K562 (cell line): ENCODE measurements around the gene LAGE3. TPM values are rescaled to one million over a fixed set of nuclear protein-coding genes. Genes with fewer than 3 reads are reported as not detected.

Experiments used
- ATAC-seq: fragments of 200-7000 bp; cut with Tn5 transposase; 3 replicates; pipeline ENCODE4 v1.9.1; 2020; ENCODE audit warnings: moderate library complexity
- BruUV-seq: library from RNA; stranded (reverse); fragments of 400-500 nt; replicated peaks from 2 replicates; lab custom pipeline; 2021; lab: Mats Ljungman, UMichigan
- CTCF ChIA-PET: fragments of 300-600 bp; formaldehyde crosslinking; extraction: SDS; loops from one replicate; lab custom pipeline; 2021; ENCODE audit warnings: low intra/inter-chr PET ratio; lab: Yijun Ruan, JAX
- POLR2A ChIA-PET: fragments of 300-600, 350-650 bp; sonication (Branson Sonifier 250); formaldehyde crosslinking; extraction: SDS; loops from one replicate; lab custom pipeline; 2021; ENCODE audit warnings: antibody characterized with exemption, inconsistent platforms; lab: Yijun Ruan, JAX
- DNase-seq, 4 experiments: peaks; one replicate each; pipeline versions ENCODE4 v3.0.0 to v3.0.0-alpha.2; 2011 to 2018; ENCODE audit warnings: low spot score in 3 of 4, mixed read lengths in 3 of 4; ENCODE audit errors: extremely low read depth in 1 of 4
- FAIRE-seq: peaks from 2 replicates; lab custom pipeline; 2011; peaks lifted over from hg19 to GRCh38; lab: Jason Lieb, UNC
- H2AFZ ChIP-seq: 2 replicates; pipeline ENCODE4 v1.6.0; 2011; ENCODE audit warnings: low read depth, low read length, control low read depth, inconsistent platforms
- H3K27ac ChIP-seq: fragments of 200-600 bp; 3 replicates; pipeline ENCODE4 v1.8.0; 2011; ENCODE audit warnings: low read depth, mild to moderate bottlenecking, control low read depth, inconsistent platforms, low read length, moderate library complexity, mixed read lengths; ENCODE audit errors: extremely low read depth
- H3K27me3 ChIP-seq, 2 experiments: fragments of 300-600 bp in 1 of 2; 2 replicates in 1 of 2; 3 replicates in 1 of 2; pipeline versions ENCODE4 v1.6.0 to v1.8.0; 2011; ENCODE audit warnings: inconsistent platforms in 2 of 2, low read length in 2 of 2, mild to moderate bottlenecking in 1 of 2, mixed read lengths in 1 of 2, moderate library complexity in 1 of 2; ENCODE audit not compliant: control insufficient read depth in 2 of 2, insufficient read depth in 2 of 2
- H3K36me3 ChIP-seq: fragments of 300-600 bp; 3 replicates; pipeline ENCODE4 v1.8.0; 2011; ENCODE audit warnings: mild to moderate bottlenecking, low read length, inconsistent platforms; ENCODE audit not compliant: control insufficient read depth, insufficient read depth
- H3K4me1 ChIP-seq, 2 experiments: fragments of 200-600 bp in 1 of 2; replicated peaks in 1 of 2; 2 replicates in 1 of 2; 3 replicates in 1 of 2; pipeline versions ENCODE4 v1.5.1 to v1.8.0; 2011; ENCODE audit warnings: inconsistent platforms in 2 of 2, low read length in 2 of 2, mild to moderate bottlenecking in 1 of 2, mixed read lengths in 1 of 2, moderate library complexity in 1 of 2; ENCODE audit not compliant: control insufficient read depth in 2 of 2, insufficient read depth in 2 of 2
- H3K4me2 ChIP-seq: 2 replicates; pipeline ENCODE4 v1.6.1; 2011; ENCODE audit warnings: low read length, control low read depth, inconsistent platforms, mixed read lengths; ENCODE audit not compliant: insufficient read depth
- H3K4me3 ChIP-seq: fragments of 200-600 bp; sonication (generic), shearing (Covaris generic); 2 replicates; pipeline ENCODE4 v1.5.1; 2016; ENCODE audit warnings: control low read depth, inconsistent platforms
- H3K79me2 ChIP-seq: fragments of 200-600 bp; 3 replicates; pipeline ENCODE4 v1.8.0; 2011; ENCODE audit warnings: low read length, inconsistent platforms; ENCODE audit not compliant: control insufficient read depth, insufficient read depth
- H3K9ac ChIP-seq, 2 experiments: 2 replicates each; pipeline versions ENCODE4 v1.6.0 to v1.6.1; 2011; ENCODE audit warnings: low read depth in 2 of 2, low read length in 2 of 2, control low read depth in 1 of 2, inconsistent platforms in 1 of 2, mild to moderate bottlenecking in 1 of 2, mixed read lengths in 1 of 2; ENCODE audit not compliant: insufficient read depth in 1 of 2
- H3K9me1 ChIP-seq: one replicate; pipeline ENCODE4 v1.6.0; 2011; ENCODE audit warnings: inconsistent platforms, mild to moderate bottlenecking, low read length, moderate library complexity; ENCODE audit not compliant: control insufficient read depth, insufficient read depth
- H3K9me3 ChIP-seq: replicated peaks from 2 replicates; pipeline ENCODE4 v1.5.1; 2011; ENCODE audit warnings: low read depth, low read length, inconsistent platforms; ENCODE audit not compliant: control insufficient read depth, insufficient read depth
- H4K20me1 ChIP-seq: replicated peaks from 2 replicates; pipeline ENCODE4 v1.6.1; 2011; ENCODE audit warnings: low read length, inconsistent platforms, mixed read lengths; ENCODE audit not compliant: control insufficient read depth, insufficient read depth
- CBX1 ChIP-seq: sonication (generic); IDR thresholded peaks from 2 replicates; pipeline ENCODE4 v1.6.1; 2016; ENCODE audit warnings: antibody characterized with exemption, low read depth, mild to moderate bottlenecking
- CBX3 ChIP-seq, 2 experiments: IDR thresholded peaks; 1 replicate in 1 of 2; 2 replicates in 1 of 2; pipeline ENCODE4 v1.6.1; 2012; ENCODE audit warnings: inconsistent platforms in 2 of 2, low read length in 2 of 2, borderline replicate concordance in 1 of 2, control low read depth in 1 of 2
- FOS ChIP-seq: IDR thresholded peaks from 3 replicates; pipeline ENCODE4 v1.6.1; 2011; ENCODE audit not compliant: insufficient read length; ENCODE audit errors: extremely low read depth
- IRF2 ChIP-seq: sonication (generic); formaldehyde crosslinking; IDR thresholded peaks from 2 replicates; pipeline ENCODE4 v1.8.1; 2022; ENCODE audit warnings: mild to moderate bottlenecking, missing genetic modification reagents
- MECOM ChIP-seq: fragments of 250-450 bp; sonication (Bioruptor Pico); IDR thresholded peaks from 2 replicates; pipeline ENCODE4 v1.8.0; 2022; ENCODE audit warnings: inconsistent platforms
- MEF2A ChIP-seq: IDR thresholded peaks from 2 replicates; pipeline ENCODE4 v1.6.1; 2011; ENCODE audit warnings: low read depth, mild to moderate bottlenecking, low read length, moderate library complexity; ENCODE audit not compliant: control insufficient read depth
- WGBS: fragments of 100-300 bp; shearing (Covaris generic); methylation state at CpG from one replicate; pipeline ENCODE4 v1.1.6; 2016; ENCODE audit warnings: low coverage, mixed read lengths; ENCODE audit not compliant: insufficient coverage; ENCODE audit errors: missing lambda C conversion rate; 5-methylcytosine and 5-hydroxymethylcytosine counted together
- in situ Hi-C: fragments of 300-500 bp; cut with MboI; formaldehyde crosslinking; loops from 4 replicates; pipeline ENCODE4 v1.15.0; 2018; ENCODE audit warnings: inconsistent platforms, mixed read lengths
- intact Hi-C: fragments of 100-400 bp; cut with micrococcal nuclease; formaldehyde crosslinking; loops from 2 replicates; pipeline ENCODE4 v1.14.2; 2022
- polyA plus RNA-seq, 8 experiments: library from polyadenylated mRNA; depleted of rRNA in 4 of 8; stranded (reverse) in 5 of 8; unstranded in 3 of 8; fragments of >200 nt; fragmentation: Nextera tagmentation in 2 of 8; fragmentation: Illumina TruSeq in 1 of 8; extraction: Ambion mirVana in 2 of 8; extraction: Trizol in 1 of 8; gene quantifications; 2 replicates each; pipeline versions ENCODE4 v1.2.1 to v1.2.3, GENCODE V29; 2011 to 2014; ENCODE audit warnings: inconsistent platforms in 1 of 8, missing spikeins in 1 of 8
- total RNA-seq, 7 experiments: library from RNA; depleted of rRNA in 6 of 7; stranded (reverse); fragments of >200 nt in 6 of 7; fragmentation: Illumina TruSeq in 2 of 7; extraction: Trizol in 2 of 7; gene quantifications; 2 replicates each; pipeline versions ENCODE4 v1.2.1 to v1.2.3, GENCODE V29; 2011 to 2021; ENCODE audit warnings: low replicate concordance in 1 of 7

Gene LAGE3
- total and polyA plus RNA-seq, 9 of the 15 experiments (the other 6 are each of a cell fraction or from before 2014, with no cell fraction given) = 28.2 to 125 (median 35.8) TPM

DNA sequence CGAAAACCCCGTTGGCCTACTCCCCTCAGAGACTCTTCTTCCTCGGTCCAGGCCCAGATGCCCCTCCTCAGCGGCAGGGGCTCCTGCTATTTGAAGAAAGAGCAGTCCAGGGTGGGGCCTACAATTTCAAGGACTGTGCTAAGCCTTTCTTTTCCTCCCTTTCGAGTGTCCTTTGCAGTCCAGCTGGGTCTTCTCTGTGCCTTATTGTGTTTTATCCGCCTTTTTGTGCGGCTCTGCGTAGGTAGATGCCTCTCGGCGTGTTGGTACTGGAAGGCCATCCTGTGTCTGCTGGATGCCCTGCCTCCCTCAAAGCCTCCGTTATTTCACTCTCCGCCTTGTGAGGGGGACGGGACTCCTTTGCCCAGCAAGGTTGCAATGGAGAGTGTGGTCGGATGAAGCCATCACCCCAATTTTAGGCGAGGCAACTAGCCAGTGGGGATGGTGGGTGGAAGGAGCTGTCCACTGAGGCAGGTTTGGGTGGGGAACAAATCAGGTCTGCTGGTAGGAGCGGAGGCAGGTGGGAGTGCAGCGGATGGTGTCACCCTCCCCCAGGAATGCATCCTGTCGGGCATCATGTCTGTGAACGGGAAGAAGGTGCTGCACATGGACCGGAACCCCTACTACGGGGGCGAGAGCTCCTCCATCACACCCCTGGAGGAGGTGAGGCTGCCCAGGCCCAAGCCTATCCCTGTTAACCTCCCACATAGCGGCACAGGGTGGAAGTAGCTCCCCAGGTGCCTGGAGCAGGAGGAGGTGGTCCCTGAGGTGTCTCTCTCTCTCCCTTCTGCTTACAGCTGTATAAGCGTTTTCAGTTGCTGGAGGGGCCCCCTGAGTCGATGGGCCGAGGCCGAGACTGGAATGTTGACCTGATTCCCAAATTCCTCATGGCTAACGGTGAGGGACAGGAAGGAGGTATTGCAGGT lies 40.8 kb downstream of the LAGE3 start:
- no TSS peak for BruUV-seq
- POLR2A ChIA-PET = interaction anchor here (0.6 to 0.9 kb wide), 3 partner anchors 21 to 51 kb away, joined by 3 read pairs; no protein-coding TSS in a partner anchor
- WGBS = 60% methylated on average over 15 of the region's 28 CpGs
- no peaks in the 10 kb centered on the region for H3K9me3 ChIP-seq
- peaks cover 22% of the 10 kb centered on the region for H3K79me2 ChIP-seq
- no peak overlapping the region for H2AFZ ChIP-seq
- peaks cover 2 to 35% of the 10 kb centered on the region in 2 experiments; a peak in 4 of 5 replicates for H3K4me1 ChIP-seq
- DNase-seq (no peak), ATAC-seq (no peak), FAIRE-seq (no peak)
- H3K27ac ChIP-seq = no peak overlapping the region; the same call in 2 of the 3 replicates
- CTCF ChIA-PET = no interaction called here
- H3K27me3 ChIP-seq = no peaks in the 10 kb centered on the region
- TF ChIP-seq MEF2A = no peak
- no peak for TF ChIP-seq FOS
- no peak for TF ChIP-seq MECOM (CRISPR knock-in tag)
- no peak for TF ChIP-seq CBX3 (IDR thresholded peaks at IDR 0.05; ENCODE audit: borderline replicate concordance in 1 of 2, low read length in 2 of 2)
- TF ChIP-seq IRF2 = no peak
- TF ChIP-seq CBX1 = no peak
- H4K20me1 ChIP-seq = peaks cover 5% of the 10 kb centered on the region; the same call in 1 of the 2 replicates
- H3K4me2 ChIP-seq = peak overlapping the region; percentile 75
- intact Hi-C loops = no loop called here
- H3K9me1 ChIP-seq = peaks cover 3% of the 10 kb centered on the region
- peak overlapping the region; percentile 68 for H3K4me3 ChIP-seq
- peak overlapping the region; percentile 38 to 80; a peak in 2 of 4 replicates for H3K9ac ChIP-seq
- H3K36me3 ChIP-seq = peaks cover 70% of the 10 kb centered on the region; the same call in 2 of the 3 replicates
- in situ Hi-C loops = no loop called here
